GM03348 (cell line): ENCODE data around the gene DTNB.
A peak's percentile ranks its signal among the peaks of the same experiment; 100 is the strongest.

Source experiments
- DNase-seq: peaks from one replicate; pipeline ENCODE4 v3.0.0; 2012; ENCODE audit warnings: low spot score

DTNB gene

DNA sequence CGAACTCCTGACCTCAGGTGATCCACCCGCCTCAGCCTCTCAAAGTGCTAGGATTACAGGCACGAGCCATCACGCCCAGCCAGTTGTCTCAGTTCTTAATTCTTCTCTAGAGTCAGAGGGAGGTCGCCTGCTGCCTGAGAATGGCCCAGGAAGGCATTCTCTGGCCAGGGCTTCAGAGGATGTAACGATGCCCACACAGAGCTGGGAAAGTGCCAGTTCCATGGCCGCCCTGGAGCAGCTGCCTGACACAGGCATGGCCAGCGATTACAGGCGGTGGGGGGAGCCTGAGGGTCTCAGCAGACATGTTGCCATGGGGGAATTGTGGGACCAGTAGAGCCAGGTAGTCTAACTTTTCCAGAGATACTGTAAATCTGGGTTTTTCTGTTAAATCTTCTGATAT, 306.1 kb downstream of the DTNB start:
- no peak for DNase-seq

GRCh38 chr2:25366629-25367028, 306.7 kb downstream of the DTNB start:
- DNase-seq = no peak

DNA sequence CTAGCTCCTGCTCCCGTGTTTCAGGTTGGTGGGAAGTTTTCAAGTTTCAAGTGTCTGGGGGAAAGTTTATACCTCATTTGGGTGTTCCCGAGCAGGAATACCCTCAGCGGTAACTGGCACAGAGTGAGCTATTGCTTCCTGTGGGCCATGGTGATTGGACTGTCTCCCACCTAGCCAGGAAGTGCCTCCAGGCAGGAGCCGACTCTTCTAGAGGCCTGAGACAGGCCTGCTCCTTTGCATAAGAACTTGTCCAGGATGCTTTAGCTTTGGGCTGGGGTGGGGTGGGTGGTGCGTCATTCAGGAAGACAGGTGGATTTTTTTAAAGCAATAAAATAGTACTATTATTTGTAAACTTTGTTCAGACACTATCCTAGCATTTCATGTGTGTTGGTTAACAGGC, 308.1 kb downstream of the DTNB start:
- no peak for DNase-seq

- no peak for DNase-seq
Observed at GRCh38 chr2:25363733-25364132, 309.6 kb downstream of the DTNB start.

DNA sequence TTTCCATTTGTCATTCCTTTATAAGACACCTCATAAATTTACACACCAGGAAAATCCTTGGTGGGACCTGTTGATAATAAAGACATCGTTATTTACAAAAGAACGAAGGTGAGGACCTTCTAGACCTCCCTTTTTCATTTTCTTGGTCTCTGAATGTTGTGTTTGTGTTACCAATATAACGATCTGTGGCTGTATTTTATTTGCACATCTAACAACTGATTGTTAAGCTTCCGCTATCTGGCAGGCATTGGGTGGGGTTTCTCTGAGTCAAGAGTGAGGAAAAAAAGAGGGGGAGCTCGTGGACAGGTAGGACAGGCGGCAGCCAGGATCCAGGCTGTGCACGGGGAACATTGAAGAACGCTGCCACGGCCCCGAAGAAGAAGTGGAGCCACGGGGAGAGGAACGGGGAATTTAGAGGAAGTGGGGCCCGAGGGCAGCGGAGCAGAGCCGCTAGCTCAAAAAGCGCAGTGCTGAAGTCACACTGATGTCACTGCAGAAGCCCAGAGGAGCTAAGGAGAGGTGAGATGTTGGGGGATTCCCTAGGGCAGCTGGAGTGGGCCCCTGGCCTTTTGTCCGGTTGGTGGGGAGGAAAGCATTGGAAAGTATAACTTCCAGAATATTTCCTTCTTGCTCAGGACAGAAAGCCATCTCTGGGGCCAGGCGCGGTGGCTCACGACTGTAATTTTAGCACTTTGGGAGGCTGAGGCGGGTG, 310.8 kb downstream of the DTNB start:
- no peak for DNase-seq

DNA sequence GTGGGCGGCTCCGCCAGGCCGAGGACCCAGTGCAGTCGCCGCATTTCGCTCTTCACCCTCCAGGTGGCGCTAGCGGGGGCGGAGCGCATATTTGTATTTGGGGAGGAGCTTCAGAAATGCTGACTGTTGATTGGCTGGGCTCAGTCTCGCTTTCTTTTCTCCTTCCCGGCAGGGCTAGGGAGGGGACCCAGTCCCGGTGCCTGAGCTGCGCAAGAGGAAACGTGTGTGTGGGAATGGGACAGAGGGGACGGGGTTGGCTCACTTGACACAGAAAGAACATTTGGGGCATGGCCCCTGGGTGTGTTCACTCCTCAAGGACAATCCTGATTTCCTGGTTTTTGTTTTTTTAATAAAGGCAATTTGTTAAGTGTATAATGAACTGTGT, 311.3 kb downstream of the DTNB start:
- peak; percentile 96 for DNase-seq

DNA sequence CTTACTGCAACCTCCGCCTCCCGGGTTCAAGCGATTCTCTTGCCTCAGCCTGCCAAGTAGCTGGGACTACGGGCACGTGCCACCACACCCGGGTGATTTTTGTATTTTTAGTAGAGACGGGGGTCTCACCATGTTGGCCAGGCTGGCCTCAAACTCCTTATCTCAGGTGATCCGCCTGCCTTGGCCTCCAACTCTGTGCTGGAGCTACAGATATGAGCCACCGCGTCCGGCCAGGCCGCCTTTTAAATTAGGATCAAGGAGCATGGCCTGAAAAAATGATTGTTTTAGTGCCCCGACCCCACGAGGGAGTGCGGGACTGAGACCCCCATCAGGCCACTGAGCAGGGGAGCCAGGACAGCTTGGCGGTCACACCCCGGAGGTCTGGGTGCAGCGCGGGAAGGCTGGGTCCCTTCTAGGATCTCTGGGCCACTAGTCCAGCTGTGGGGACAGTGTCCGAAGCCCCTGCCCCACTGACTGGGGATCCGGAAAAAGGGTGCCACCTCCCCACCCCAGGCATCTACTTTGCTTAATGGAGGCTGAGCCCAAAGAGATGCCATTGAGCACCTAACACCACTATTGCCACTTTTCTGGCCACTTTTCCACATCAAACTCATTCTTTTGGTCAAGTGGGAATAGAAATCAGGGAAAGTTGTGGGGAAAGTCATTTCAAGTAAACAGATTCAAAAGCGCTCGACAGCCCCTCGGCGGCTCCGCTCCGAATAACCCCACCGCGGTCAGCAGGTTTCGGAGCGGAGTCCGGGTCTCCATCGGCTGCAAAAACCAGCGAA, 311.9 kb downstream of the DTNB start:
- DNase-seq = no peak

- no peak for DNase-seq
Observed at GRCh38 chr2:25358836-25359235, 314.5 kb downstream of the DTNB start.

- DNase-seq = no peak
Observed at GRCh38 chr2:25358249-25358815, 315.0 kb downstream of the DTNB start.

- DNase-seq = no peak
Observed at GRCh38 chr2:25356088-25356487, 317.3 kb downstream of the DTNB start.

GRCh38 chr2:25355270-25355669, 318.1 kb downstream of the DTNB start:
- DNase-seq = no peak

- no peak for DNase-seq
Observed at GRCh38 chr2:25354116-25354515, 319.3 kb downstream of the DTNB start.

- peak; percentile 73 for DNase-seq
Observed at GRCh38 chr2:25349397-25349796, 324.0 kb downstream of the DTNB start.

GRCh38 chr2:25347846-25348245, 325.5 kb downstream of the DTNB start:
- DNase-seq = no peak

- no peak for DNase-seq
Observed at GRCh38 chr2:25347205-25347815, 326.1 kb downstream of the DTNB start.

DNA sequence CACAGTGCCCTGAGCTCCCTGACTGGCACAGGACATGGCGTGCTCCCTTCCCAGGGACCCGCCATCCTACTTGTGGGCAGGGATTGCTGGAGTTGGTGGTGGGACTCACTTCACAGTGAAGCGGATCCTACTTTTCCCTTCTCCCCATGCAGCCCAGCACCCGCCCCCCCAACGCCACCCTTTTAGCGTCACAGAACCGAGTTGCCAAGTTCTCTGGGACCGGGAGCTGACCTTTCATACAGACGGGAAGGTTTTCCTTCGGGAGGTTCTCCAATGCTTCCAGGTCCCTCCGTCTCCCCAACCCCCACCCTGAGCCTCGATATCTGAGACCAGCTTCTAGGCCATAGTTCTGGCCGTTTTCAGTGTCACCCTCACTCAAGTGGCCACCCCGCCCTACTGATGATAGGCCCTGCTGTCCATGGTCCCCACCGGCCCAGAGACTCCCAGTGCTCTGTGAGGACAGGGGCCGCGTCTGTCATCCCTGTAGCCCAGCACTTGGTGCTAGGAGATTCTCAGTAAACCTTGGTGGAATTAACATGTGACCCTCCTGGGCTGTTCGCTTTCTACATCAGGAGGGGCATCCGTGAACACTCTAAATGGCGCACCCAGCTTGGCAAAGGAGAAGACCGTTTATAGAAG, 330.1 kb downstream of the DTNB start:
- no peak for DNase-seq

DNA sequence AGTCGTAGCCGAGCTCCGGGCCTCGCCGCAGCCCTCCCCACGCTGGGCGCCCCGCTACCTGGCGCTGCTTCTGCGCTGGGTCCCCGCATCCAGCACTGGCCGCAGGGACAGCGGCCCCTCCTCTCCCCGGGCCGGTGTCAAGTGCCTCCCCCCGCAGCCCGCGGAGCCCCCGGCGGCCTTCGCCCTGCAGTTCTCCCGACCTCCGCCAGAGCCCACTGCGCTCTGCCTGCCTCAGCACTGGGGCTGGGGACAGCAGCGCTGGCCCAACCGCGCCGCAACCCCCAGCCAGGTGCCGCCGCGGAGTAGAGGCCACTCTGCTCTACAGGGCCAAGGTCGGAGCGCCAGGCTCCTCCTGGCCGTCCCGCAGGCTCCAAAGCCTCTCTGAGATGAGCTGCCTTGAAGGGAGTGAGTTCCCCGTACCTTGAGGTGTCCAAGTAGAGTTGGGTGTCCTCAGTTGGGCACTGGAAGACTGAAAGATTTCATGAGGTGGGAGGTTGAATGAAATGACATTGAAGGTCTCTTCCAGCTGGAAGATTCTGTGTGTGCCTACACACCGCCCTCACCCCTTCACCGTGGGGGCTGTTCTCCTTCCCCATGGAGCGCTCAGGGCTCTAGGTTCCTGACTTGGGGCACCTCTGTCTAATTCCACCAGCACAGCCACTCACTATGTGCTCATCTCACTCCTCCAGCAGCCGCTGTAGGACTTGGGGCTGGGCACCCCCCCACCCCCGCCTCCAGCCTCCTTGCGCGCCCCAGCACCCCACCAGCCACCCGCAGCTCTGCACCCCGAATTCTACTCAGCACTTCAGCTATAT, 330.8 kb downstream of the DTNB start:
- DNase-seq = peak; percentile 95

DNA sequence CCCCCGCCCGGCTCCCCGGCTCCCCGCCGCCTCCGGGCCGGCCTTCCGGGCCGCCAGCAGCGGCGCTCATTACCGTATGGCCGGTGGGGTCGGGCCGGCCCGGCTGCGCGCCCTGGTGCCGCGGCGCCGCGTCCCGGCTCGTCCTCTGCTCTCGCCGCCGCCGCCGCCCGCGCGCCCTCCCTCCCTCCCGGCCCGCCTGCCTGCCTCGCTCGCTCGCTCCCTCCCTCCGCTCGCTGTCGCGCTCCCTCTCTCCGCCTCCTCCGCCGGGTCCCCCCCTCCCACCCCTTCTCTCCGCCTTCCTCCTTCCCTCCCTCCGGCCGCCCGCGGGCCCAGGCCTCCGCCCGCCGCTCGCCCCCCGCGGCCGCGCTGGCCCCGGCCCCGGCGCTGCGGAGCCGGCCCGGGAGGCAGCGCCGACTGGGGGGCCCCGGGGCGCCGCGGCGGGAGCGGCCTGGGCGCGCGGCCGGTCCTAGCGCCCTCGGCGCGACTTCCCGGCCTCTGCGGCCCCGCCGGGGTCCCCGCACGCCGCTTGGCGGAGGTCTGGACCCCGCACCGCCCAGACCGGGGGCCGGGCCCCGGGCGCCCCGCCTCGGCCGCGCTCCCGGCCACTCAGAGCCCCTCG, 331.5 kb downstream of the DTNB start, which contains the start of gene DNMT3A:
Gene DNMT3A, minus strand, starts transcription at position 173 of the 619 bp plus-strand sequence. CDS start 27,941 bp downstream, outside the sequence.
- peak; percentile 93 for DNase-seq

DNA sequence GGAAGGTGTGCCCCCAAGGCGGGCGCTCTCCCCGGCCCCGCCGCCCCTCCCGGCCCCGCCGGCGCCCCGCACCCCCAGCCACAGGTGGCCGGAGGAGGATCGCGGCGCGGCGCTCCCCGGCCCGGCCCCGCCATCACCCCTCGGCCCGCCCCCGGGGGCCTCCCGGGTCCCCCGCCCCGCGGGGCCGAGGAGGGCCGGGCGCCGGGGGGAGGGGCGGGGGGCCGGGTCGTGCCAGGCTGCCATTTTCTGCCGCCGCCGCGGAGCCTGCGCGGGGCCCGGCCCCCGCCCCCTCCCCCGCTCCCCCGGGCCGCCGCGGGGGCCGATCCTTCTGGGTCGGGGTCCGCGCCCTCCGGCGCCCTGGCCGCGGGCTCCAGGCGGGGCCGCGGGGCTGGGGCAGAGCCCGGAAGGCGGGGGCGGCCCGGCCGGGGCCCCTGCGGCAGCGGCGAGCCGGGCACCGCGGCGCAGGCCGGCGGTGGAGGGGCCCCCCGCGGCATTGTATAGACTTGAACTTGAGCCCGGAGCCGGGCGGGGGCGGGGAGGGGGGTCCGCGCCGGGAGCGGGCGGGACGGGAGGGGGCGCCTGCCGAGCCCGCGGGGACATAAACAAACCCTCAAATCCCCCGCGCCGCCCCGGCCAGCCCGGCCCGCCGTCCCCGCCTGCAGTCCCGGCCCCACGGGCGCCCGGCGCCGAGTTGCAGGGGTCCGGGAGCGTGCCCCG, 332.2 kb downstream of the DTNB start:
- DNase-seq = peak; percentile 73
